Left lobe of liver (tissue), 2 donors: ENCODE data around the gene ESRRB. TPM values are rescaled to one million over a fixed set of nuclear protein-coding genes. Genes with fewer than 3 reads are reported as not detected.
A peak's percentile ranks its signal among the peaks of the same experiment; 100 is the strongest.

Source experiments
- ATAC-seq: fragments of 200-7000 bp; cut with Tn5 transposase; one replicate; pipeline ENCODE4 v1.9.1; 2020; ENCODE audit warnings: mild to moderate bottlenecking, moderate library complexity
- DNase-seq: peaks from one replicate; pipeline ENCODE4 v3.0.0-alpha.2; 2020; ENCODE audit warnings: low spot score
- total RNA-seq: library from RNA; stranded (reverse); gene quantifications from one replicate; pipeline ENCODE4 v1.2.1, GENCODE V29; 2021
- donor health status: DM: no; HTN: no; CAD: no; lungs with moderate emphysema.
- donor health status: DM: no; HTN: yes; CAD: no.

Gene ESRRB
- total RNA-seq, 1 donor from 2014 or later: 0.05 TPM

- no peak for DNase-seq
- no peak for ATAC-seq
These were observed 20.8 kb downstream of the ESRRB start for GRCh38 chr14:76396714-76397187.

DNA sequence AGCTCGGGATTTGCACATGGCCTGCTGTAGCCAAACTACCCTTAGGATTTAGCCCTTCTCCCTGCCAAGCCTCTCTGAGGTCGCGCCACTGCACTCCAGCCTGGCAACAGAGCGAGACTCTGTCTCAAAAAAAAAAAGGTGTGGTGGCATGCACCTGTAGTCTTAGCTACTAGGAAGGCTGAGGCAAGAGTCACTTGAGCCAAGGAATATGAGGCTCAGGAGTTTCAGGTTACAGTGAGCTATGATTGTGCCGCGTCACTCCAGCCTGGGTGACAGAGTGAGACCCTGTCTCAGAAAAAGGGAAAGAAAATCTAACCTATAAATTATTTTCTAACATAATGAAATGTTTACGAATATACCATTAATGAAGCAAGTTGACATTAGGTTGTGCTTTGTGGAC lies 29.7 kb downstream of the ESRRB start:
- DNase-seq: no peak

GRCh38 chr14:76407449-76408150 lies 31.7 kb downstream of the ESRRB start:
- ATAC-seq (no peak), DNase-seq (no peak)

More for the DNA sequence above, 29.7 kb downstream of the ESRRB start:
- no peak for ATAC-seq

GRCh38 chr14:76408877-76409276 lies 32.9 kb downstream of the ESRRB start:
- no peak for ATAC-seq
- no peak for DNase-seq

DNA sequence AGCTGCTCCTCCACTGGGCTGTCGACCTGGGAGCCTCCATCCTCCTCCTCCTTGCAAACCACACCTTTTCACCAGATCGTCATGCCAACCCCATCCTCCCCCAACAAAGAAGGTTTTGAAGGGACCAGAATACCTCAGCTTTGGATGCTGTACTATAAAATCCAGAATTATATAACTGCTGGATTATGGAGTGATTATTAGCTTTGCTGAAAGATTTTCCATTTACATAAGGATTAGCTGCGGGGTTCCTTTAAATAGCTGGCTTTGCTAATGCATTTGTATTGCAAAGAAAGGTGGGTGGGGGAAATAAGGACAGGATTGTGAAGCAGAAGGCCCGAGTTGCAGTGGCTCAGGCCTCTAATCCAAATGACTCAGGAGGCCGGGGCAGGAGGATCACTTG lies 36.6 kb downstream of the ESRRB start:
- ATAC-seq (no peak), DNase-seq (no peak)

- no peak for ATAC-seq
These were observed 37.4 kb downstream of the ESRRB start for GRCh38 chr14:76413106-76413961.

DNA sequence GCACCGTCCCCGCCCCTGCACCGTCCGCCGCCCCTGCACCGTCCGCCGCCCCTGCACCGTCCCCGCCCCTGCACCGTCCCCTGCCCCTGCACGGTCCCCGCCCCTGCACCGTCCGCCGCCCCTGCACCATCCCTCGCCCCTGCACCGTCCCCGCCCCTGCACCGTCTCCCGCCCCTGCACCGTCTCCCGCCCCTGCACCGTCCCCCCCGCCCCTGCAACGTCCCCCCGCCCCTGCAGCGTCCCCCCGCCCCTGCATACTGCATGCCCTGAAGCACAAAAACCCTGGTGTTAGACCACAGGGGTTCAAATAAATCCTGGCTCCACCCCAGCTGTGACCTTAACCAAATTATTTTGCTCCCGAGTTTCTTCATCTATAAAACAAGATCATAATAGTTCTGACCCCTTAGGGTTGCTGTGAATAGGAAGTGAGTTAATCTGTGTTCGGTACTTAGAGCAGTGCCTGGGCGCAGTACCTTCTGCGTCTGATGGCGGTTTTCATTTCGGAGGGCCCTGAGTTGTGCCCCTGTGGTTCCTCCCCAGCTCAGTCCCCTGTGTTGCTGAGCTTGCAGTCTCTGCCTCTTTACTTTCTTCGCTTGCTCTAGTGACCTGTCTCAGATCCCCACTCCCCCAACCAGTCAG lies 38.1 kb downstream of the ESRRB start:
- no peak for DNase-seq
- no peak for ATAC-seq

More at GRCh38 chr14:76413106-76413961, 37.4 kb downstream of the ESRRB start:
- DNase-seq: no peak

DNA sequence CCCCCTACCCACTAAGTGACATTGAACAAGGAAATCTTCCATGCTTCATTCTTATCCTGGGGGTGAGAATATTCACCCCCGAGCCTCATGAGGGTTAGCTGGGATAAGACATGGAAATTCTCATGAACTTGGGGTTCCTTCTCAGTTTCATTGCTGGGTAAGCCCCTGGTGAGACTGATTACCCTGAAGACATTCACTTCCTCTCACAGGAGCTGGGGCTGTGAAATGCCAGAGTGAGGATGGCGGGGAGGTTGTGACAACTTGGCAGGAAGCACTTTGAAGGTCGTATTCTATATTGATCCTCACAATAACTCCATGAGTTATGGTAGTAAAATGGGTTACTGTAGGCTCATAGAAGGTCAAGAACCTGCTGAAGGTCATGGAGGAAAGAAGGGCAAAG lies 43.5 kb downstream of the ESRRB start:
- DNase-seq: no peak

GRCh38 chr14:76420827-76421226 lies 44.9 kb downstream of the ESRRB start:
- no peak for DNase-seq
- ATAC-seq: peak; percentile 13

More for the DNA sequence above, 43.5 kb downstream of the ESRRB start:
- ATAC-seq: no peak

DNA sequence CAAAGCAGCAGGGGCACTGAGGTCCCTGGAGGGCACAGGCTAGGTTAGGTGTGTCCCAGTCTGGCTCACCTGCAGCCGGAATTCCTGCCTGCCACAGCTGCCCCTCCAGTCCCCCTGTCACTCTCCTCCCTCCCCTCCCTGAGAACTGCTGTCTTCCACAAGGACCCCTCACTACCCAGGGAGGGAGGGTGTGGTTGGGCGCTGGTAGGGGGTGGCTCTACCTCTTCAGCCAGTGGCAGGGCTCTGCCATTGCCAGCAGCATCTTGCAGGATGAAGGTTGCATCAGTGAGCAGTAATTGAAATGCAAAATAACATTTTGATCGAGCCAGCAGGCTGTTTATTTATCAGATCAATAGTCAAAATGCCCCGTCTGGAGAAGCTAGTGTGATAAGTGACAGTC lies 45.7 kb downstream of the ESRRB start:
- ATAC-seq: no peak
- DNase-seq: no peak

- DNase-seq: no peak
- no peak for ATAC-seq
These were observed 46.7 kb downstream of the ESRRB start for GRCh38 chr14:76422662-76423061.

GRCh38 chr14:76423534-76423933 lies 47.6 kb downstream of the ESRRB start:
- DNase-seq (no peak), ATAC-seq (no peak)

DNA sequence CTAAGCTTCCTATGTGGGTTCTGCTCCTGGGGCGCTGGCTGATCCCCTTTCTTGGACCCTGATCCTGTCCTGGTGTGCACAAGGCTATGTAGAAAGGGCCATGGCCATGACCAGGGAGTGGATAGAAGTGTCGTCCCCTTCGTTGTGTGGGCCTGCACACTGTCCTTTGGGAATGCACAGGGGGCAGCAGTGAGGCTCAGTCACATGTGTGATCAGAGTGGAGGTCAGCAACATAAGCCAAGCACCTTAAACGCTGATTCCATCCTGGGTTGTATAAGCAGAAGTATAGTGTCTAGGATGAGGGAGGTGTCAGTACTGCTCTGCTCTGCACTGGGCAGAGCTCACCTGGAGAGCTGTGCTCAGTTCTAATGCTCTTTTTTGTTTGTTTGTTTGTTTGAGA lies 48.4 kb downstream of the ESRRB start:
- DNase-seq (no peak), ATAC-seq (no peak)

GRCh38 chr14:76426161-76426696 lies 50.3 kb downstream of the ESRRB start:
- DNase-seq: no peak
- no peak for ATAC-seq

DNA sequence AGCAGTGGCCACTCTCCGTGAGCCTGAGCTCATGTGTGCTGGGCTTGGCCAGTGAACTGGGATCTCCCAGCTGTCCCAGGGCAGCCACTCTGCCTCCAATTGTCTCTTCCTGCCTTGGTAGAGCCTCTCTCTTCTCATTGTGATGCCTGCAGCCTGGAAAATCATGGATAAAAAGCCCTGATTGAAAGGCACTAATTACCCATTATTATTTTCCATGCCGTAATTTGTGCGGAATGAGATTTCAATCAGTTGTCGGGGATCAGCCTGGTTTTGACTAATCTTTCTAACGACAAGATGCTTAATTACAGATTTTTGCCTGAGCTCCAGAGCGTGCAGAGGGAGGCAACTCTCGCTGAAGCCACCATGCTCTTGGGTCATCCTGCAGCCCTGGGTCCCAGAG lies 52.7 kb downstream of the ESRRB start:
- no peak for ATAC-seq
- DNase-seq: no peak

GRCh38 chr14:76430017-76430416 lies 54.1 kb downstream of the ESRRB start:
- no peak for DNase-seq
- no peak for ATAC-seq

- no peak for ATAC-seq
- DNase-seq: no peak
These were observed 54.6 kb downstream of the ESRRB start for GRCh38 chr14:76430475-76430980.

DNA sequence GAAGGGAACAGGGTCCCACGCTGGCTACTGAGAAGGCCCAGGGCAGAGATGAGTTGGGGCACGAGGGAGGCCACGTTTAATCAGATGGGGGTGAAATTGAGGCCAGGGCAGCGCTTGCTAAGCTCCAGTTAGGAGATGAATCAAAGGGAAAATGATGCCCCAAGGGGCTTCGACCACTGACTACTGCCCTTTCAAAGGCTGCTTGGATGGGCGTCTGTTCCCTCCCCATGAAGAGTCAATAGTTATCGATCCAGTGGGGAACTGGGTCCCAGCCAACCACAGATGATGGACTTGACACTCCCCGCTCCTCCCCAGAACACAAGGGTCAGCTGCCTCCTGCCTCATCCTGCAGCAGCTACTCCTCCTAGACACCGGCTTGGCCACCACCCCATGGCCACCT lies 55.6 kb downstream of the ESRRB start:
- ATAC-seq (no peak), DNase-seq (no peak)

GRCh38 chr14:76432827-76433752 lies 57.2 kb downstream of the ESRRB start:
- DNase-seq: no peak
- ATAC-seq: no peak

DNA sequence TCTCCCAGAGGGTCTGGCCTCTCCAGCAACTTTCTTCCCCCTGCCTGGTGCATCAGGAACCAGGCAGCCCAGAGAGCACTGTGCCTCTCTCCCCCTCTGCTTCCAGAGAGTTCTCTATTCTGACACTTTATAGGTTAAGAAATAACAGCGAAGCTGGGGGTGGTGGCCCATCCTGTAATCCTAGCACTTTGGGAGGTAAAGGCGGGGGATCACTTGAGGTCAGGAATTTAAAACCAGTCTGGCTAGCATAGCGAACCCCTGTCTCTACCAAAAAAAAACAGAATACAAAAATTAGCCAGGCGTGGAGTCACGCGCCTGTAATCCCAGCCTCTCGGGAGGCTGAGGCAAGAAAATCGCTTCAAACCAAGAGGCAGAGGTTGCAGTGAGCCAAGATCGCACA lies 58.3 kb downstream of the ESRRB start:
- ATAC-seq (no peak), DNase-seq (no peak)
